Posterior vena cava (tissue), 2 donors: ENCODE measurements around the gene ZNF746. TPM values are rescaled to one million over a fixed set of nuclear protein-coding genes. Genes with fewer than 3 reads are reported as not detected.

Experiments used
- DNase-seq: peaks from one replicate; pipeline ENCODE4 v3.0.0-alpha.2; 2020; ENCODE audit warnings: low spot score
- intact Hi-C, 2 donors: fragments of 100-400 bp; cut with DNase I; formaldehyde crosslinking; loops; one replicate each; pipeline versions ENCODE4 v1.14.1 to v1.14.2; 2022 to 2023
- total RNA-seq, 2 donors: library from RNA; stranded (reverse); fragmentation: NEBNext Ultra II Directional; extraction: Animal tissue kit (Norgen Biotek cat#: 25700); gene quantifications; one replicate each; pipeline ENCODE4 v1.2.1, GENCODE V29; 2021
- donor health status: DM: yes; HTN: yes; CAD: no.
- donor health status: DM: yes; HTN: yes; CAD: no.

ZNF746 gene
- total RNA-seq, 2 donors from 2014 or later = 12.6 to 13.1 TPM

- intact Hi-C loops = no loop called here
- no peak for DNase-seq
Measured at GRCh38 chr7:149442924-149443323, 54.7 kb downstream of the ZNF746 start.

GRCh38 chr7:149440222-149440621 is 57.4 kb downstream of the ZNF746 start:
- no peak for DNase-seq
- intact Hi-C loops = no loop called here

- intact Hi-C loops = no loop called here
- DNase-seq = no peak
Measured at GRCh38 chr7:149436358-149436757, 61.3 kb downstream of the ZNF746 start.

- no peak for DNase-seq
- intact Hi-C loops = no loop called here
Measured at GRCh38 chr7:149433124-149433523, 64.5 kb downstream of the ZNF746 start.

GRCh38 chr7:149432121-149432691 is 65.4 kb downstream of the ZNF746 start:
- intact Hi-C loops = no loop called here

GRCh38 chr7:149431486-149432120 is 66.0 kb downstream of the ZNF746 start:
- intact Hi-C loops = no loop called here
- DNase-seq = no peak

More at GRCh38 chr7:149432121-149432691, 65.4 kb downstream of the ZNF746 start:
- DNase-seq = no peak

GRCh38 chr7:149430192-149430591 is 67.4 kb downstream of the ZNF746 start:
- no peak for DNase-seq
- intact Hi-C loops = no loop called here

GRCh38 chr7:149427893-149428292 is 69.7 kb downstream of the ZNF746 start:
- intact Hi-C loops = no loop called here
- no peak for DNase-seq

- DNase-seq = no peak
- intact Hi-C loops = no loop called here
Measured at GRCh38 chr7:149427096-149427680, 70.4 kb downstream of the ZNF746 start.

- intact Hi-C loops = no loop called here
- DNase-seq = no peak
Measured at GRCh38 chr7:149423449-149424110, 74.0 kb downstream of the ZNF746 start.

GRCh38 chr7:149422914-149423301 is 74.7 kb downstream of the ZNF746 start:
- DNase-seq = peak; percentile 80
- intact Hi-C loops = no loop called here

Other genes with a start within 250 kb of the ZNF746 start
- 10 to 100 TPM; 10.8 to 16.3 TPM for gene ZNF783, start 235.6 kb downstream of the ZNF746 start, total RNA-seq
- 1 to 10 TPM; 8.5 to 9.5 TPM for gene ZNF777, start 36.7 kb downstream of the ZNF746 start, total RNA-seq